MM.1S (cell line): ENCODE measurements around the gene XRN2.

Experiments
- EZH2 ChIP-seq: fragments of 300-600 bp; sonication (generic); optimal IDR thresholded peaks from 2 replicates; pipeline ENCODE3; 2017; ENCODE audit warnings: low read depth, mild to moderate bottlenecking, antibody characterized with exemption, low read length, mixed read lengths
- TF ChIP-seq, protein P1 (sequence below): fragments of 300-600 bp; sonication (generic); IDR thresholded peaks from 2 replicates; pipeline ENCODE4 v1.5.1; 2016; ENCODE audit warnings: antibody characterized with exemption, low read length, mixed read lengths

DNA sequence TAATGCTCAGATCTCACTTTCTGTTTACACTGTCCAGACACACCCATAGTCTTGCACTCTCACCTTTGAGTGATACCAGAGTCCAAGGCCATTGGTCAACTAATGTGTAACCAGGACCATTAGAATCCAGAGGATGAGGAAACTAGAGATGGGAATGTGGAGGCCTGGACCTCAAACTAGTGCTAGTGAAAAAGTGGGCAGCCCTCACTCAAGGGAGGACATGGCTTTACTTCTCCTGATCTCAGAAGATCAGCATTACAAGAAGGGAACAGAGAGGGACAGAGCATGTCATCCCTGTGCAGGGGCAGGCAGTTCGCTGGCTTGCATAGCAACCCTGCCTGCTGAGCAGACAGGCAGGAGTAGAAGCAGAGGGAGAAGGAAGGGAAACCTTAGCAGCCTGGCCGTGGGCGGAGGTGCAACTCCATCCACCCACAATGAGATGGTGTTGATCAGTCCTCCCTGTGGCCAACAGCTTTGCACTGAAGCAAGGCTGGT lies 22.6 kb upstream of the XRN2 start:
- TF ChIP-seq EZH2 = no peak
- TF ChIP-seq, protein P1, sequence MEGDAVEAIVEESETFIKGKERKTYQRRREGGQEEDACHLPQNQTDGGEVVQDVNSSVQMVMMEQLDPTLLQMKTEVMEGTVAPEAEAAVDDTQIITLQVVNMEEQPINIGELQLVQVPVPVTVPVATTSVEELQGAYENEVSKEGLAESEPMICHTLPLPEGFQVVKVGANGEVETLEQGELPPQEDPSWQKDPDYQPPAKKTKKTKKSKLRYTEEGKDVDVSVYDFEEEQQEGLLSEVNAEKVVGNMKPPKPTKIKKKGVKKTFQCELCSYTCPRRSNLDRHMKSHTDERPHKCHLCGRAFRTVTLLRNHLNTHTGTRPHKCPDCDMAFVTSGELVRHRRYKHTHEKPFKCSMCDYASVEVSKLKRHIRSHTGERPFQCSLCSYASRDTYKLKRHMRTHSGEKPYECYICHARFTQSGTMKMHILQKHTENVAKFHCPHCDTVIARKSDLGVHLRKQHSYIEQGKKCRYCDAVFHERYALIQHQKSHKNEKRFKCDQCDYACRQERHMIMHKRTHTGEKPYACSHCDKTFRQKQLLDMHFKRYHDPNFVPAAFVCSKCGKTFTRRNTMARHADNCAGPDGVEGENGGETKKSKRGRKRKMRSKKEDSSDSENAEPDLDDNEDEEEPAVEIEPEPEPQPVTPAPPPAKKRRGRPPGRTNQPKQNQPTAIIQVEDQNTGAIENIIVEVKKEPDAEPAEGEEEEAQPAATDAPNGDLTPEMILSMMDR = no peak
